GM21381 (cell line): ENCODE results near the gene MAFF.

Experiments
- ATAC-seq: cut with Tn5 transposase; IDR thresholded peaks from one replicate; pipeline ENCODE4 v1.9.1; 2021; ENCODE audit warnings: mild to moderate bottlenecking, moderate library complexity; ENCODE audit not compliant: unreplicated experiment

The MAFF gene

GRCh38 chr22:38203090-38203810 lies 1.5 kb downstream of the MAFF start:
- no peak for ATAC-seq

GRCh38 chr22:38203855-38204514 lies 2.2 kb downstream of the MAFF start:
- ATAC-seq = no peak

- no peak for ATAC-seq
These were observed 3.0 kb downstream of the MAFF start for GRCh38 chr22:38204784-38205183.

GRCh38 chr22:38205261-38206128 lies 3.7 kb downstream of the MAFF start:
- no peak for ATAC-seq

GRCh38 chr22:38207898-38208432 lies 6.2 kb downstream of the MAFF start:
- ATAC-seq = no peak

GRCh38 chr22:38208551-38208968 lies 6.8 kb downstream of the MAFF start:
- no peak for ATAC-seq

- no peak for ATAC-seq
These were observed 9.8 kb downstream of the MAFF start for GRCh38 chr22:38211556-38211955.

- ATAC-seq = no peak
These were observed 10.6 kb downstream of the MAFF start for GRCh38 chr22:38212442-38212841.

GRCh38 chr22:38213319-38213989 lies 11.7 kb downstream of the MAFF start:
- no peak for ATAC-seq

GRCh38 chr22:38213990-38214301 lies 12.2 kb downstream of the MAFF start:
- no peak for ATAC-seq

GRCh38 chr22:38214302-38215056 lies 12.7 kb downstream of the MAFF start:
- ATAC-seq = no peak

- ATAC-seq = no peak
These were observed 13.6 kb downstream of the MAFF start for GRCh38 chr22:38215156-38216038.

GRCh38 chr22:38218661-38219622 lies 17.1 kb downstream of the MAFF start:
- no peak for ATAC-seq

- ATAC-seq = no peak
These were observed 17.8 kb downstream of the MAFF start for GRCh38 chr22:38219632-38220031.

GRCh38 chr22:38220163-38220562 lies 18.4 kb downstream of the MAFF start:
- ATAC-seq = no peak

GRCh38 chr22:38220653-38221386 lies 19.0 kb downstream of the MAFF start:
- ATAC-seq = no peak

- no peak for ATAC-seq
These were observed 19.6 kb downstream of the MAFF start for GRCh38 chr22:38221407-38221806.
